Endothelial cell of umbilical vein (primary cell): ENCODE measurements around the gene NCSTN. TPM values are rescaled to one million over a fixed set of nuclear protein-coding genes. Genes with fewer than 3 reads are reported as not detected.

ENCODE experiments used
- BruUV-seq: library from RNA; stranded (reverse); fragments of 400-500 nt; replicated peaks from 2 replicates; lab custom pipeline; 2021; lab: Mats Ljungman, UMichigan
- CTCF ChIA-PET: fragments of 300-600, 350-600 bp; sonication (Branson Sonifier 250); formaldehyde crosslinking; loops from one replicate; lab custom pipeline; 2021; ENCODE audit warnings: antibody characterized with exemption, inconsistent platforms; lab: Charles Lee
- POLR2A ChIA-PET: fragments of 300-600, 350-600 bp; sonication (Branson Sonifier 250); formaldehyde crosslinking; loops from one replicate; lab custom pipeline; 2021; ENCODE audit warnings: antibody characterized with exemption, inconsistent platforms; lab: Charles Lee
- DNase-seq: peaks from one replicate; pipeline ENCODE4 v3.0.0-alpha.2; 2011; ENCODE audit warnings: low read depth, low spot score
- FAIRE-seq: peaks from 2 replicates; lab custom pipeline; 2011; peaks lifted over from hg19 to GRCh38; lab: Jason Lieb, UNC
- H2AFZ ChIP-seq: 2 replicates; pipeline ENCODE4 v1.6.0; 2012; ENCODE audit warnings: low read depth, low read length, control low read depth, inconsistent platforms
- H3K27ac ChIP-seq: 2 replicates; pipeline ENCODE4 v1.5.1; 2011; ENCODE audit warnings: low read depth, mild to moderate bottlenecking, control low read depth, low read length, moderate library complexity; ENCODE audit not compliant: insufficient read depth
- H3K27me3 ChIP-seq, 2 experiments: 2 replicates each; pipeline versions ENCODE4 v1.6.0 to v1.6.1; 2011; ENCODE audit warnings: low read length in 2 of 2, mixed read lengths in 1 of 2; ENCODE audit not compliant: control insufficient read depth in 2 of 2, insufficient read depth in 2 of 2
- H3K36me3 ChIP-seq, 2 experiments: 2 replicates in 1 of 2; 3 replicates in 1 of 2; pipeline ENCODE4 v1.5.1; 2011; ENCODE audit warnings: low read length in 2 of 2, mild to moderate bottlenecking in 1 of 2, moderate library complexity in 1 of 2; ENCODE audit not compliant: control insufficient read depth in 2 of 2, insufficient read depth in 2 of 2; ENCODE audit errors: extremely low read depth in 1 of 2
- H3K4me1 ChIP-seq: 3 replicates; pipeline ENCODE4 v1.5.1; 2011; ENCODE audit warnings: mild to moderate bottlenecking, low read length; ENCODE audit not compliant: control insufficient read depth, insufficient read depth; ENCODE audit errors: extremely low read depth
- H3K4me2 ChIP-seq: 2 replicates; pipeline ENCODE4 v1.6.1; 2011; ENCODE audit warnings: low read length, control low read depth, mixed read lengths; ENCODE audit not compliant: insufficient read depth
- H3K4me3 ChIP-seq, 3 experiments: fragments of 200-600 bp in 1 of 3; sonication (generic), shearing (Covaris generic) in 1 of 3; replicated peaks in 1 of 3; 2 replicates each; pipeline ENCODE4 v1.5.1; 2011 to 2016; ENCODE audit warnings: control low read depth in 3 of 3, low read length in 3 of 3, mild to moderate bottlenecking in 2 of 3, inconsistent platforms in 1 of 3, low read depth in 1 of 3, moderate library complexity in 1 of 3; ENCODE audit not compliant: insufficient read depth in 1 of 3
- H3K79me2 ChIP-seq: 2 replicates; pipeline ENCODE4 v1.6.0; 2012; ENCODE audit warnings: low read length, inconsistent platforms; ENCODE audit not compliant: control insufficient read depth, insufficient read depth
- H3K9ac ChIP-seq: replicated peaks from 2 replicates; pipeline ENCODE3; 2011; ENCODE audit warnings: low read length, control low read depth; ENCODE audit not compliant: insufficient read depth; ENCODE audit errors: extremely low read depth
- H3K9me1 ChIP-seq: replicated peaks from 3 replicates; pipeline ENCODE4 v1.6.0; 2011; ENCODE audit warnings: mild to moderate bottlenecking, low read length; ENCODE audit not compliant: control insufficient read depth, insufficient read depth; ENCODE audit errors: extremely low read depth
- H3K9me3 ChIP-seq: replicated peaks from 2 replicates; pipeline ENCODE4 v1.5.1; 2012; ENCODE audit warnings: low read length, inconsistent platforms; ENCODE audit not compliant: control insufficient read depth, insufficient read depth
- H4K20me1 ChIP-seq: replicated peaks from 2 replicates; pipeline ENCODE3; 2011; ENCODE audit warnings: mild to moderate bottlenecking, low read length; ENCODE audit not compliant: control insufficient read depth, insufficient read depth; ENCODE audit errors: extremely low read depth
- CTCF ChIP-seq, 2 donors: IDR thresholded peaks; 1 replicate in 1 of 2; 2 replicates in 1 of 2; pipeline ENCODE4 v1.5.1; 2011; ENCODE audit warnings: low read length in 2 of 2, mild to moderate bottlenecking in 2 of 2, moderate library complexity in 2 of 2, control low read depth in 1 of 2, inconsistent platforms in 1 of 2, low read depth in 1 of 2; ENCODE audit not compliant: insufficient read depth in 1 of 2; ENCODE audit errors: extremely low read depth in 1 of 2
- EZH2 ChIP-seq: IDR thresholded peaks from 2 replicates; pipeline ENCODE4 v1.6.1; 2012; ENCODE audit warnings: borderline replicate concordance, low read depth, mild to moderate bottlenecking, moderate library complexity, low read length, inconsistent platforms; ENCODE audit not compliant: severe bottlenecking
- FOS ChIP-seq: IDR thresholded peaks from 2 replicates; pipeline ENCODE4 v1.6.1; 2011; ENCODE audit warnings: mild to moderate bottlenecking, low read length, moderate library complexity, borderline replicate concordance; ENCODE audit not compliant: insufficient read depth
- GATA2 ChIP-seq: IDR thresholded peaks from 2 replicates; pipeline ENCODE4 v1.7.0; 2011; ENCODE audit warnings: low read depth, mild to moderate bottlenecking, moderate library complexity, mixed read lengths, low read length; ENCODE audit not compliant: insufficient read length, insufficient read depth
- JUN ChIP-seq: IDR thresholded peaks from 2 replicates; pipeline ENCODE4 v1.6.1; 2011; ENCODE audit warnings: borderline replicate concordance, low read depth; ENCODE audit not compliant: insufficient read length, insufficient read depth
- MAX ChIP-seq: IDR thresholded peaks from 2 replicates; pipeline ENCODE4 v1.6.1; 2011; ENCODE audit not compliant: insufficient read depth, insufficient read length
- MYC ChIP-seq: IDR thresholded peaks from one replicate; pipeline ENCODE4 v1.6.1; 2011; ENCODE audit warnings: mild to moderate bottlenecking, low read depth, low read length
- POLR2A ChIP-seq: IDR thresholded peaks from 2 replicates; pipeline ENCODE4 v1.6.1; 2012; ENCODE audit warnings: low read depth, mild to moderate bottlenecking, control low read depth, low read length
- POLR2AphosphoS5 ChIP-seq: IDR thresholded peaks from 2 replicates; pipeline ENCODE4 v1.6.1; 2012; ENCODE audit warnings: low read depth, mild to moderate bottlenecking, control low read depth, low read length, moderate library complexity; ENCODE audit not compliant: insufficient read depth
- dilution Hi-C: fragments of 300-500 bp; cut with MboI; formaldehyde crosslinking; loops from one replicate; pipeline ENCODE4 v1.15.0; 2019; ENCODE audit warnings: low sequenced_read_pairs; ENCODE audit not compliant: extremely low pct_ligation_motif_present
- intact Hi-C: fragments of 100-400 bp; cut with micrococcal nuclease; formaldehyde crosslinking; loops from one replicate; pipeline ENCODE4 v1.10.0; 2022
- polyA plus RNA-seq, 4 experiments: library from polyadenylated mRNA; depleted of rRNA in 3 of 4; stranded (reverse) in 3 of 4; unstranded in 1 of 4; fragments of >200 nt; gene quantifications; 2 replicates each; pipeline versions ENCODE4 v1.2.1 to v1.2.3, GENCODE V29; 2011 to 2012; ENCODE audit warnings: missing spikeins in 1 of 4
- small RNA-seq: library from RNA; depleted of rRNA; stranded (forward); fragments of <200 nt; gene quantifications from one replicate; pipeline ENCODE3, GENCODE V24; 2012; ENCODE audit warnings: low replicate concordance, low read depth; ENCODE audit not compliant: insufficient read depth, insufficient read length
- total RNA-seq: library from RNA; stranded (reverse); gene quantifications from 2 replicates; pipeline ENCODE4 v1.2.3, GENCODE V29; 2021

The NCSTN gene
- total and polyA plus RNA-seq, 2 donors (not counting 3 experiments of a cell fraction or from before 2014, with no cell fraction given): 92.5 to 199 TPM

- DNase-seq (no peak), FAIRE-seq (no peak)
- no peak overlapping the region for H2AFZ ChIP-seq
- H3K27ac ChIP-seq: no peak overlapping the region
- H3K9me3 ChIP-seq: no peaks in the 10 kb centered on the region
- no peaks in the 10 kb centered on the region for H3K9me1 ChIP-seq
- CTCF ChIA-PET: interaction anchor here (1.1 to 1.7 kb wide), 3 partner anchors 9 to 13 kb away, joined by 3 to 6 read pairs (median 5); no protein-coding TSS in a partner anchor
- no peak overlapping the region for H3K4me3 ChIP-seq
- H3K4me1 ChIP-seq: peaks cover 8% of the 10 kb centered on the region
- H3K36me3 ChIP-seq: no peaks in the 10 kb centered on the region
- H3K27me3 ChIP-seq: peaks cover 66 to 68% of the 10 kb centered on the region in 2 experiments
- intact Hi-C loops: no loop called here
- POLR2A ChIA-PET: no interaction called here
- BruUV-seq: no TSS peak
- no peaks in the 10 kb centered on the region for H4K20me1 ChIP-seq
- dilution Hi-C loops: no loop called here
- no peak overlapping the region for H3K4me2 ChIP-seq
- H3K79me2 ChIP-seq: no peaks in the 10 kb centered on the region
- no peak overlapping the region for H3K9ac ChIP-seq
- TF ChIP-seq MAX (no peak), CTCF (IDR thresholded peaks at IDR 0.05; ENCODE audit: extremely low read depth in 1 of 2, insufficient read depth in 1 of 2, low read depth in 1 of 2, low read length in 2 of 2) (no peak), EZH2 (no peak), GATA2 (no peak), MYC (no peak), FOS (no peak), JUN (no peak), POLR2A (no peak), POLR2AphosphoS5 (no peak)
These were observed 64.9 kb downstream of the NCSTN start for GRCh38 chr1:160407839-160408801.

Small RNA genes within 50 kb of the gene (small RNA-seq; reads per million reads assigned to genes)
- gene RF00019: not detected
- not detected for gene RNU4-42P

Other genes with a start within 250 kb of the NCSTN start
- gene IGSF8, start 244.8 kb upstream of the NCSTN start, total RNA-seq: 9.5 and 10.2 TPM in 2 replicates
- gene IGSF8, start 244.8 kb upstream of the NCSTN start, polyA plus RNA-seq: 17.5 and 20.2 TPM in 2 replicates
- not detected in 2 replicates for gene ATP1A2, start 227.6 kb upstream of the NCSTN start, total RNA-seq
- gene ATP1A2, start 227.6 kb upstream of the NCSTN start, polyA plus RNA-seq: not detected in 2 replicates
- gene ATP1A4, start 191.8 kb upstream of the NCSTN start, total RNA-seq: not detected in 2 replicates
- not detected in 2 replicates for gene ATP1A4, start 191.8 kb upstream of the NCSTN start, polyA plus RNA-seq
- not detected in 2 replicates for gene CASQ1, start 152.8 kb upstream of the NCSTN start, total RNA-seq
- not detected in 2 replicates for gene CASQ1, start 152.8 kb upstream of the NCSTN start, polyA plus RNA-seq
- gene PEA15, start 138.0 kb upstream of the NCSTN start, total RNA-seq: 250 and 270 TPM in 2 replicates
- 304 and 336 TPM in 2 replicates for gene PEA15, start 138.0 kb upstream of the NCSTN start, polyA plus RNA-seq
- 99.9 and 106 TPM in 2 replicates for gene DCAF8, start 80.8 kb upstream of the NCSTN start, total RNA-seq
- 85.5 and 87.9 TPM in 2 replicates for gene DCAF8, start 80.8 kb upstream of the NCSTN start, polyA plus RNA-seq
- 31.5 and 38.4 TPM in 2 replicates for gene PEX19, start 58.2 kb upstream of the NCSTN start, total RNA-seq
- 22.8 and 24.4 TPM in 2 replicates for gene PEX19, start 58.2 kb upstream of the NCSTN start, polyA plus RNA-seq
- gene COPA, start 133 bp upstream of the NCSTN start, total RNA-seq: 167 and 185 TPM in 2 replicates
- gene COPA, start 133 bp upstream of the NCSTN start, polyA plus RNA-seq: 122 and 127 TPM in 2 replicates
- gene NHLH1, start 23.7 kb downstream of the NCSTN start, total RNA-seq: 0.16 and 0.46 TPM in 2 replicates
- gene NHLH1, start 23.7 kb downstream of the NCSTN start, polyA plus RNA-seq: 0.46 and 0.60 TPM in 2 replicates
- gene VANGL2, start 57.2 kb downstream of the NCSTN start, total RNA-seq: not detected in 2 replicates
- gene VANGL2, start 57.2 kb downstream of the NCSTN start, polyA plus RNA-seq: 0.01 TPM in 1 of 2 replicates, not detected in the other
- not detected in 2 replicates for gene SLAMF6, start 179.9 kb downstream of the NCSTN start, total RNA-seq
- gene SLAMF6, start 179.9 kb downstream of the NCSTN start, polyA plus RNA-seq: not detected in 2 replicates
- gene CD84, start 236.1 kb downstream of the NCSTN start, total RNA-seq: not detected in 2 replicates
- gene CD84, start 236.1 kb downstream of the NCSTN start, polyA plus RNA-seq: not detected in 2 replicates